Endothelial cell (in vitro differentiated cells): ENCODE measurements around the gene TENM3. TPM values are rescaled to one million over a fixed set of nuclear protein-coding genes. Genes with fewer than 3 reads are reported as not detected.

Experiments used
- DNase-seq: peaks from one replicate; pipeline ENCODE4 v3.0.0; 2021; ENCODE audit warnings: low spot score
- H3K27ac Mint-ChIP-seq: one replicate; pipeline ENCODE4 v1.8.0; 2021; ENCODE audit warnings: mixed read lengths, inconsistent platforms; ENCODE audit not compliant: unreplicated experiment
- H3K27me3 Mint-ChIP-seq: one replicate; pipeline ENCODE4 v1.8.0; 2021; ENCODE audit warnings: mild to moderate bottlenecking, moderate library complexity, mixed read lengths, inconsistent platforms; ENCODE audit not compliant: unreplicated experiment
- H3K36me3 Mint-ChIP-seq: one replicate; pipeline ENCODE4 v1.8.0; 2021; ENCODE audit warnings: mild to moderate bottlenecking, low read depth, mixed read lengths, inconsistent platforms; ENCODE audit not compliant: unreplicated experiment
- H3K4me1 Mint-ChIP-seq: one replicate; pipeline ENCODE4 v1.8.0; 2021; ENCODE audit warnings: mild to moderate bottlenecking, mixed read lengths, inconsistent platforms; ENCODE audit not compliant: unreplicated experiment
- H3K4me3 Mint-ChIP-seq: one replicate; pipeline ENCODE4 v1.8.0; 2021; ENCODE audit warnings: mild to moderate bottlenecking, mixed read lengths, inconsistent platforms; ENCODE audit not compliant: unreplicated experiment
- H3K9me3 Mint-ChIP-seq: one replicate; pipeline ENCODE4 v1.8.0; 2021; ENCODE audit warnings: mixed read lengths, inconsistent platforms; ENCODE audit not compliant: unreplicated experiment
- CTCF ChIP-seq: fragments of 200-600 bp; sonication (generic); IDR thresholded peaks from one replicate; pipeline ENCODE4 v1.5.0; 2021; ENCODE audit warnings: antibody characterized with exemption; ENCODE audit not compliant: unreplicated experiment
- total RNA-seq: library from RNA; stranded (reverse); fragmentation: NEBNext Ultra II Directional; extraction: Animal tissue kit (Norgen Biotek cat#: 25700); gene quantifications from one replicate; pipeline ENCODE4 v1.2.1, GENCODE V29; 2021; ENCODE audit not compliant: unreplicated experiment

The TENM3 gene
- total RNA-seq, 1 donor from 2014 or later, result 29.7 TPM

GRCh38 chr4:182695009-182695408 is 451.8 kb downstream of the TENM3 start:
- DNase-seq, result no peak
- no peak overlapping the region for H3K4me3 Mint-ChIP-seq
- no peaks in the 10 kb centered on the region for H3K9me3 Mint-ChIP-seq
- H3K36me3 Mint-ChIP-seq, result no peaks in the 10 kb centered on the region
- no peak for TF ChIP-seq CTCF
- peaks cover 5% of the 10 kb centered on the region for H3K4me1 Mint-ChIP-seq
- no peak overlapping the region for H3K27ac Mint-ChIP-seq
- H3K27me3 Mint-ChIP-seq, result no peaks in the 10 kb centered on the region

- no peak overlapping the region for H3K4me3 Mint-ChIP-seq
- H3K9me3 Mint-ChIP-seq, result no peaks in the 10 kb centered on the region
- no peak overlapping the region for H3K27ac Mint-ChIP-seq
- H3K27me3 Mint-ChIP-seq, result no peaks in the 10 kb centered on the region
- no peak for DNase-seq
- H3K4me1 Mint-ChIP-seq, result peaks cover 4% of the 10 kb centered on the region
- H3K36me3 Mint-ChIP-seq, result no peaks in the 10 kb centered on the region
- no peak for TF ChIP-seq CTCF
Observed at GRCh38 chr4:182695842-182696241, 452.6 kb downstream of the TENM3 start.

- H3K4me1 Mint-ChIP-seq, result no peaks in the 10 kb centered on the region
- no peaks in the 10 kb centered on the region for H3K36me3 Mint-ChIP-seq
- no peak overlapping the region for H3K4me3 Mint-ChIP-seq
- no peaks in the 10 kb centered on the region for H3K27me3 Mint-ChIP-seq
- DNase-seq, result no peak
- H3K9me3 Mint-ChIP-seq, result no peaks in the 10 kb centered on the region
- no peak for TF ChIP-seq CTCF
- no peak overlapping the region for H3K27ac Mint-ChIP-seq
Observed at GRCh38 chr4:182697094-182697493, 453.9 kb downstream of the TENM3 start.

- no peaks in the 10 kb centered on the region for H3K9me3 Mint-ChIP-seq
- no peak for DNase-seq
- H3K27ac Mint-ChIP-seq, result no peak overlapping the region
Observed at GRCh38 chr4:182698212-182698611, 455.0 kb downstream of the TENM3 start.

GRCh38 chr4:182699201-182699600 is 456.0 kb downstream of the TENM3 start:
- no peak for DNase-seq
- TF ChIP-seq CTCF, result no peak
- no peaks in the 10 kb centered on the region for H3K4me1 Mint-ChIP-seq
- no peak overlapping the region for H3K27ac Mint-ChIP-seq
- H3K27me3 Mint-ChIP-seq, result no peaks in the 10 kb centered on the region
- no peaks in the 10 kb centered on the region for H3K36me3 Mint-ChIP-seq
- H3K4me3 Mint-ChIP-seq, result no peak overlapping the region
- no peaks in the 10 kb centered on the region for H3K9me3 Mint-ChIP-seq

More at GRCh38 chr4:182698212-182698611, 455.0 kb downstream of the TENM3 start:
- TF ChIP-seq CTCF, result no peak
- H3K36me3 Mint-ChIP-seq, result no peaks in the 10 kb centered on the region
- no peaks in the 10 kb centered on the region for H3K27me3 Mint-ChIP-seq
- no peak overlapping the region for H3K4me3 Mint-ChIP-seq
- H3K4me1 Mint-ChIP-seq, result no peaks in the 10 kb centered on the region
